SK-N-MC (cell line): Measurements from ENCODE around the gene USP51.
"Not testable (repeated sequence)": the region's sequence is repeated elsewhere in the genome, so short reads cannot be mapped to it uniquely, and the experiment has no call there.

ENCODE experiments used
- EZH2 ChIP-seq: fragments of 200-600 bp; sonication (generic); IDR thresholded peaks from one replicate; pipeline ENCODE4 v1.6.1; 2017; ENCODE audit warnings: antibody characterized with exemption
- FOXP2 ChIP-seq: optimal IDR thresholded peaks from 2 replicates; pipeline ENCODE3; 2011; ENCODE audit warnings: mild to moderate bottlenecking, moderate library complexity; ENCODE audit not compliant: insufficient read depth; ENCODE audit errors: extremely low read length, control extremely low read depth
- POLR2AphosphoS5 ChIP-seq: IDR thresholded peaks from 2 replicates; pipeline ENCODE4 v1.6.1; 2012; ENCODE audit warnings: mild to moderate bottlenecking, low read depth, low read length, borderline replicate concordance

DNA sequence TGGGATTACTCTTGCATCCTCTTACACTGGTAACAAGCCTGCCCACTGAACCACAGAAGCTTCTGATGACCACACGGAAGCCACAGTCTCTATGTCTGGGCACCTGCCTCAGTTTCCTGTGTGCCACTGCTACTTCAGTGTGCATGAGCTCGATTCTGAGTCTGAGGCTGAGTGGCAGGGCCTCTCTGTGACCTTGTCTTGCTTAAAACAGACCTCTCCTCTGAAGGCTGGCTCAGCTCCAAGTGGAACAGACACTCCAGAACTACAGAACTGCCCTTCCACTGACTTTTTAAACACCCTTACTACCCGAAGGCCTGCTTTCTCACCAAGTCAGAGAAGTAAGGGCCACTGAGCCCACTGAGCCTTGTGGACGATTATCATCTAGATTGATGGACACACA, 29.7 kb downstream of the USP51 start:
- not testable (repeated sequence) for TF ChIP-seq EZH2, POLR2AphosphoS5, FOXP2
